A549 treated with DMSO at 1 μM for 4 hours (cell line): ENCODE data around the gene NR2E3. TPM values are rescaled to one million over a fixed set of nuclear protein-coding genes. Genes with fewer than 3 reads are reported as not detected.

Experiments used
- total RNA-seq: library from RNA; stranded (reverse); fragments of 200-300 nt; extraction: Qiagen RNA extraction; gene quantifications from 5 replicates; pipeline ENCODE4 v1.2.3, GENCODE V29; 2022; ENCODE audit warnings: low read depth

Gene NR2E3
- 0.13 to 0.36 TPM (median 0.18 TPM) in 5 replicates for total RNA-seq

DNA sequence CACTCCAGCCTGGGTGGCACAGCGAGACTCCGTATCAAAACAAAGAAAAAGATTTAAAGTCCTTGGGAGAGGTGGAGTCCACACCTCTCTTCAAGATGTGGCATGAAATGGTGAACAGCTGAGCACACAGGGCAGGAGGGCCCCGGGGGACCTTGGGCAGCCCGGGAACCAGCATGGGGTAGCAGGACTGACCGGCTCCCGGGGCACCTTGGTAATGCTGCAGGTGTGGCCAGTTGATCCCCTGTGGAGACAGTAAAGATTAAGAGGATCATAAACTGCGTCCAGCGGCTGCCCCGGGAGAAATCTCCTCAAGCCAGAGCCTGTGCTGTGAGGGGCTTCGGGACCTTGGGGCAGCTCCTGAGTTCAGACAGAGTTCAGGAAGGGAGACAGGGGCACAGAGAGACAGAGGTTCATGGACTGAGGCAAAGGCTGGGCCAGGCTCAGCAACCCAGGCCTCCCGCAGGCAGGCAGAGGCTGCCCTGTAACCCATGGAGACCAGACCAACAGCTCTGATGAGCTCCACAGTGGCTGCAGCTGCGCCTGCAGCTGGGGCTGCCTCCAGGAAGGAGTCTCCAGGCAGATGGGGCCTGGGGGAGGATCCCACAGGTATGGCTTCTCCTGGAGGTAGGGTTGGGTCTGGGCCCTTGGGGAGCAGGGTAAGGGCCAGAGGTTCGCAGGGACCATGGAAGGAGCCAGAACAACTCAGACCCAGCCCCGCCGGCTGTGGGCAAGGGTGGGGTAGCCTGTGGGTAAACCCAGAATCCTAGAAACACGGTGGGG lies at the start of gene NR2E3:
Gene NR2E3, plus strand, starts transcription at position 299 of the 780 bp plus-strand sequence. Its CDS starts 190 bp downstream, at position 489.

